Mesendoderm (in vitro differentiated cells): ENCODE data around the gene CMKLR1.

Source experiments
- DNase-seq: peaks from one replicate; pipeline ENCODE4 v3.0.0; 2013
- H2AK5ac ChIP-seq: 2 replicates; pipeline ENCODE4 v1.6.1; 2013; ENCODE audit warnings: low read length, inconsistent platforms
- H2BK120ac ChIP-seq: 2 replicates; pipeline ENCODE4 v1.6.1; 2013; ENCODE audit warnings: low read depth, mild to moderate bottlenecking, low read length, moderate library complexity, mixed read lengths
- H2BK15ac ChIP-seq: replicated peaks from 2 replicates; pipeline ENCODE4 v1.6.1; 2013; ENCODE audit warnings: low read depth, mild to moderate bottlenecking, moderate library complexity
- H2BK5ac ChIP-seq: 2 replicates; pipeline ENCODE4 v1.6.1; 2013; ENCODE audit warnings: low read length, inconsistent platforms
- H3K18ac ChIP-seq: 2 replicates; pipeline ENCODE4 v1.6.1; 2013; ENCODE audit warnings: mild to moderate bottlenecking, low read length, mixed read lengths
- H3K23ac ChIP-seq: one replicate; pipeline ENCODE4 v1.6.1; 2013; ENCODE audit warnings: low read length
- H3K27ac ChIP-seq: 2 replicates; pipeline ENCODE4 v1.5.1; 2013; ENCODE audit warnings: low read depth, mild to moderate bottlenecking, inconsistent platforms, low read length, moderate library complexity
- H3K27me3 ChIP-seq: 2 replicates; pipeline ENCODE4 v1.6.1; 2013; ENCODE audit warnings: low read length, control low read depth, mild to moderate bottlenecking, inconsistent platforms; ENCODE audit not compliant: insufficient read depth, poor library complexity
- H3K36me3 ChIP-seq: 2 replicates; pipeline ENCODE4 v1.6.1; 2013; ENCODE audit warnings: low read length, inconsistent platforms; ENCODE audit not compliant: control insufficient read depth, insufficient read depth
- H3K4ac ChIP-seq: one replicate; pipeline ENCODE4 v1.6.1; 2013; ENCODE audit warnings: low read depth, mild to moderate bottlenecking, low read length, moderate library complexity
- H3K4me1 ChIP-seq: 2 replicates; pipeline ENCODE4 v1.6.1; 2013; ENCODE audit warnings: low read depth, low read length, inconsistent platforms; ENCODE audit not compliant: control insufficient read depth
- H3K4me2 ChIP-seq: 2 replicates; pipeline ENCODE4 v1.6.1; 2013; ENCODE audit warnings: low read length
- H3K4me3 ChIP-seq: 2 replicates; pipeline ENCODE4 v1.5.1; 2013; ENCODE audit warnings: mild to moderate bottlenecking, low read length
- H3K56ac ChIP-seq: one replicate; pipeline ENCODE4 v1.6.1; 2013; ENCODE audit warnings: low read length
- H3K79me1 ChIP-seq: 2 replicates; pipeline ENCODE4 v1.6.1; 2013; ENCODE audit warnings: low read length, inconsistent platforms
- H3K79me2 ChIP-seq: 2 replicates; pipeline ENCODE4 v1.6.1; 2013; ENCODE audit warnings: mild to moderate bottlenecking, low read length; ENCODE audit not compliant: control insufficient read depth, insufficient read depth
- H3K9ac ChIP-seq: 2 replicates; pipeline ENCODE4 v1.6.1; 2013; ENCODE audit warnings: low read length, inconsistent platforms
- H4K5ac ChIP-seq: one replicate; pipeline ENCODE4 v1.6.1; 2013; ENCODE audit warnings: low read length
- H4K8ac ChIP-seq: one replicate; pipeline ENCODE4 v1.6.1; 2013; ENCODE audit warnings: low read depth, mild to moderate bottlenecking, control low read depth, low read length, moderate library complexity
- WGBS: extraction: QIAGEN DNeasy Blood & Tissue Kit; methylation state at CpG from one replicate; pipeline ENCODE4 v1.1.7; 2013; ENCODE audit warnings: low lambda C conversion rate, missing lambda C conversion rate; ENCODE audit not compliant: insufficient coverage; ENCODE audit errors: extremely low coverage; 5-methylcytosine and 5-hydroxymethylcytosine counted together

The CMKLR1 gene

GRCh38 chr12:108373111-108373510, 34.0 kb upstream of the CMKLR1 start:
- no peak for DNase-seq
- Histone ChIP-seq H2BK120ac (no peak overlapping the region), H2BK5ac (no peak overlapping the region), H3K56ac (no peak overlapping the region), H3K23ac (no peak overlapping the region), H4K5ac (no peak overlapping the region), H3K27me3 (no peaks in the 10 kb centered on the region), H2AK5ac (no peak overlapping the region), H3K18ac (no peak overlapping the region), H3K4ac (no peak overlapping the region), H3K9ac (no peak overlapping the region), H3K27ac (no peak overlapping the region), H3K79me2 (no peaks in the 10 kb centered on the region), H3K4me3 (no peak overlapping the region), H2BK15ac (no peak overlapping the region), H3K36me3 (no peaks in the 10 kb centered on the region), H3K79me1 (no peaks in the 10 kb centered on the region), H4K8ac (no peak overlapping the region), H3K4me2 (no peak overlapping the region), H3K4me1 (no peaks in the 10 kb centered on the region)
- WGBS, result no CpG with 5 or more reads among the region's 1 CpG

- Histone ChIP-seq H3K79me2 (no peaks in the 10 kb centered on the region), H4K8ac (no peak overlapping the region), H2BK120ac (no peak overlapping the region), H2AK5ac (no peak overlapping the region), H3K27ac (no peak overlapping the region), H3K4ac (no peak overlapping the region), H3K4me1 (no peaks in the 10 kb centered on the region), H3K79me1 (no peaks in the 10 kb centered on the region), H3K4me3 (no peak overlapping the region), H3K56ac (no peak overlapping the region), H2BK15ac (no peak overlapping the region), H3K4me2 (no peak overlapping the region), H3K23ac (no peak overlapping the region), H3K9ac (no peak overlapping the region), H3K36me3 (no peaks in the 10 kb centered on the region), H2BK5ac (no peak overlapping the region), H3K27me3 (no peaks in the 10 kb centered on the region), H3K18ac (no peak overlapping the region), H4K5ac (no peak overlapping the region)
- DNase-seq, result no peak
- no CpG with 5 or more reads among the region's 6 CpGs for WGBS
Measured at GRCh38 chr12:108371801-108372344, 32.8 kb upstream of the CMKLR1 start.

- Histone ChIP-seq H3K56ac (no peak overlapping the region), H2BK5ac (no peak overlapping the region), H2AK5ac (no peak overlapping the region), H2BK120ac (peak overlapping the region; percentile 73), H3K79me2 (no peaks in the 10 kb centered on the region), H3K4me1 (no peaks in the 10 kb centered on the region), H3K36me3 (no peaks in the 10 kb centered on the region), H3K79me1 (no peaks in the 10 kb centered on the region), H3K27me3 (no peaks in the 10 kb centered on the region), H3K4ac (no peak overlapping the region), H3K23ac (no peak overlapping the region), H3K27ac (no peak overlapping the region), H4K8ac (no peak overlapping the region), H4K5ac (no peak overlapping the region), H3K9ac (no peak overlapping the region), H3K4me3 (no peak overlapping the region), H3K4me2 (no peak overlapping the region), H3K18ac (no peak overlapping the region), H2BK15ac (no peak overlapping the region)
- DNase-seq, result no peak
- no CpG with 5 or more reads among the region's 5 CpGs for WGBS
Measured at GRCh38 chr12:108370415-108370814, 31.3 kb upstream of the CMKLR1 start.

- no peaks in the 10 kb centered on the region for H3K36me3 ChIP-seq
Measured at GRCh38 chr12:108369736-108370396, 30.8 kb upstream of the CMKLR1 start.

DNA sequence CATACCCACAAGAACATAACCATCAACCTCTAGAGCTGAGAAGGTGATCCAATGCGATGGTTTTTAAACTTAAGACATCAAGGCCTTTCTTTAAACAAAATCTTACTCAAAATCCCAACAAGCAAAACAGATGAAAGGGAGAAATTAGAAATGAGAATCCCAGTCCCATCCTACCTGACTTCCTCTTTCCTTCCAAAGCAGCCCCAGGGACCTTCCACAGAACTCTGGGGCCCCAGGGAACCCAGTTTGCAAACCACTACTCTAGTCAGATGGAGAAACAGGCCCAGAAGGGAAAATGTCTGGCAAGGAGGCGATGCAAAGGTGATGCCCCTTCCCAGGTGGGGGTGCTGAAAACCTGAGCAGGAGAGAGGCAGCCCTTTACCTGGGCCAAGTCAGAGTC, 29.0 kb upstream of the CMKLR1 start:
- no peak overlapping the region for H2BK5ac ChIP-seq

More at GRCh38 chr12:108369736-108370396, 30.8 kb upstream of the CMKLR1 start:
- no peak overlapping the region for H3K18ac ChIP-seq
- no peaks in the 10 kb centered on the region for H3K4me1 ChIP-seq
- no peak overlapping the region for H3K4me3 ChIP-seq
- H3K23ac ChIP-seq, result no peak overlapping the region
- peak overlapping the region; percentile 52 for H2BK5ac ChIP-seq
- H3K9ac ChIP-seq, result no peak overlapping the region
- H3K27ac ChIP-seq, result no peak overlapping the region
- H3K27me3 ChIP-seq, result no peaks in the 10 kb centered on the region
- no peak overlapping the region for H4K5ac ChIP-seq
- H3K4ac ChIP-seq, result no peak overlapping the region
- H2BK120ac ChIP-seq, result no peak overlapping the region
- H3K56ac ChIP-seq, result peak overlapping the region; percentile 35
- H3K4me2 ChIP-seq, result no peak overlapping the region
- no peak overlapping the region for H4K8ac ChIP-seq
- WGBS, result no CpG with 5 or more reads among the region's 5 CpGs
- DNase-seq, result peak; percentile 38
- no peak overlapping the region for H2BK15ac ChIP-seq
- H3K79me2 ChIP-seq, result no peaks in the 10 kb centered on the region
- H3K79me1 ChIP-seq, result no peaks in the 10 kb centered on the region
- no peak overlapping the region for H2AK5ac ChIP-seq

DNA sequence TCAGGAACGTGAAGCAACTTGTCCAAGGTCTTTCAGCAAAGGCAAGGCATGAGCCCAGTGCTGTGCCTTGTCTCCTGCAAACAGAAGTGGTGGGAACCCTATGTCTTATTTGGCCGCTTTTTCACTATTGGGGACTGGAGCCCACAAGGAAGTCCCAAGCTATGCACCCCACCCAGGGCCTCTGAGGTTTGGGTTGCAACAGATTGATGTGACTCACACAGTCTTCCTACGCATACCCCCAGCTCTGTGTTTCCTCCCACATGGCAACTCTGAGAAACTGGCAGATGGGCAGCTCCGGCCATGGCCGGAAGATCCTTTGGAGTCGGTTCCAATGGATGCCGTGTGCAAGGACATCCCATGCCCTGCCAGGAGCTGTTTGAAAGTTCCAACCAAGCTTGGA, 28.3 kb upstream of the CMKLR1 start:
- Histone ChIP-seq H3K4me1 (no peaks in the 10 kb centered on the region), H3K4me2 (no peak overlapping the region), H3K9ac (no peak overlapping the region), H2BK15ac (no peak overlapping the region), H3K27me3 (no peaks in the 10 kb centered on the region), H3K4me3 (no peak overlapping the region), H2AK5ac (no peak overlapping the region), H4K5ac (no peak overlapping the region), H2BK5ac (no peak overlapping the region), H3K36me3 (no peaks in the 10 kb centered on the region), H3K23ac (no peak overlapping the region), H3K56ac (no peak overlapping the region), H3K27ac (no peak overlapping the region), H3K4ac (no peak overlapping the region), H4K8ac (no peak overlapping the region), H2BK120ac (no peak overlapping the region), H3K18ac (no peak overlapping the region), H3K79me1 (no peaks in the 10 kb centered on the region), H3K79me2 (no peaks in the 10 kb centered on the region)
- no CpG with 5 or more reads among the region's 7 CpGs for WGBS
- no peak for DNase-seq

More for the DNA sequence above, 29.0 kb upstream of the CMKLR1 start:
- no peak overlapping the region for H3K18ac ChIP-seq
- no peaks in the 10 kb centered on the region for H3K4me1 ChIP-seq
- no peak overlapping the region for H3K4me3 ChIP-seq
- no peaks in the 10 kb centered on the region for H3K79me2 ChIP-seq
- no peak overlapping the region for H2BK15ac ChIP-seq
- H3K27ac ChIP-seq, result no peak overlapping the region
- H3K56ac ChIP-seq, result no peak overlapping the region
- no peaks in the 10 kb centered on the region for H3K36me3 ChIP-seq
- H2AK5ac ChIP-seq, result no peak overlapping the region
- no peak overlapping the region for H3K4me2 ChIP-seq
- no CpG with 5 or more reads among the region's 2 CpGs for WGBS
- no peaks in the 10 kb centered on the region for H3K79me1 ChIP-seq
- no peak overlapping the region for H4K5ac ChIP-seq
- no peak overlapping the region for H2BK120ac ChIP-seq
- DNase-seq, result no peak
- H4K8ac ChIP-seq, result no peak overlapping the region
- no peaks in the 10 kb centered on the region for H3K27me3 ChIP-seq
- no peak overlapping the region for H3K4ac ChIP-seq
- no peak overlapping the region for H3K23ac ChIP-seq
- no peak overlapping the region for H3K9ac ChIP-seq
